OCI-LY3 (cell line): ENCODE measurements around the gene REN.

Source experiments
- EZH2phosphoT487 ChIP-seq: fragments of 200-600 bp; shearing (Covaris generic); IDR thresholded peaks from 2 replicates; pipeline ENCODE4 v1.6.1; 2018; ENCODE audit warnings: antibody characterized with exemption, mixed run types, low read depth
- TF ChIP-seq, protein P1 (sequence below): fragments of 200-600, 300-600 bp; sonication (generic); IDR thresholded peaks from 2 replicates; pipeline ENCODE4 v1.5.1; 2014; ENCODE audit warnings: antibody characterized with exemption, low read length, low read depth

GRCh38 chr1:204191456-204191855 is 25.3 kb upstream of the REN start:
- no peak for TF ChIP-seq EZH2phosphoT487
- TF ChIP-seq, protein P1, sequence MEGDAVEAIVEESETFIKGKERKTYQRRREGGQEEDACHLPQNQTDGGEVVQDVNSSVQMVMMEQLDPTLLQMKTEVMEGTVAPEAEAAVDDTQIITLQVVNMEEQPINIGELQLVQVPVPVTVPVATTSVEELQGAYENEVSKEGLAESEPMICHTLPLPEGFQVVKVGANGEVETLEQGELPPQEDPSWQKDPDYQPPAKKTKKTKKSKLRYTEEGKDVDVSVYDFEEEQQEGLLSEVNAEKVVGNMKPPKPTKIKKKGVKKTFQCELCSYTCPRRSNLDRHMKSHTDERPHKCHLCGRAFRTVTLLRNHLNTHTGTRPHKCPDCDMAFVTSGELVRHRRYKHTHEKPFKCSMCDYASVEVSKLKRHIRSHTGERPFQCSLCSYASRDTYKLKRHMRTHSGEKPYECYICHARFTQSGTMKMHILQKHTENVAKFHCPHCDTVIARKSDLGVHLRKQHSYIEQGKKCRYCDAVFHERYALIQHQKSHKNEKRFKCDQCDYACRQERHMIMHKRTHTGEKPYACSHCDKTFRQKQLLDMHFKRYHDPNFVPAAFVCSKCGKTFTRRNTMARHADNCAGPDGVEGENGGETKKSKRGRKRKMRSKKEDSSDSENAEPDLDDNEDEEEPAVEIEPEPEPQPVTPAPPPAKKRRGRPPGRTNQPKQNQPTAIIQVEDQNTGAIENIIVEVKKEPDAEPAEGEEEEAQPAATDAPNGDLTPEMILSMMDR, result no peak
